Heart left ventricle (tissue), 13 donors: ENCODE measurements around the gene YOD1.

Experiments
- CTCF ChIP-seq, 12 donors: fragments of 200-600 bp; sonication (generic) in 4 of 12; IDR thresholded peaks; one replicate each; pipeline versions ENCODE4 v1.5.0 to v1.8.0; 2018 to 2022; ENCODE audit warnings: antibody characterized with exemption in 12 of 12, mild to moderate bottlenecking in 5 of 12
- POLR2A ChIP-seq, 2 donors: fragments of 450-650 bp; IDR thresholded peaks; one replicate each; pipeline ENCODE4 v1.6.1; 2017; ENCODE audit warnings: antibody characterized with exemption in 2 of 2, mild to moderate bottlenecking in 2 of 2, moderate library complexity in 2 of 2
- donor health status: ischemic (EF 13 %, LVEDD 7.1; RV severe dilation, severe dysfunction).
- donor health status: DM: no; HTN: yes; CAD: no.
- donor health status: DM: no; HTN: no; CAD: no.
- donor health status: ischemic (EF 25% LVEDD 6.9; RV normal size, moderate dysfunction).
- donor health status: ischemic (EF 25% LVEDD 5.7; RV mildly dilated, moderate dysfunction).
- donor health status: ischemic (EF 35%, LVEDD 5.7; RV mildly dilated, moderate dysfunction).
- donor health status: nonischemic (EF 11% LVEDD 7.7; RV severe dilation, severe dysfunction).
- donor health status: DM: yes; HTN: yes; CAD: no.
- donor health status: PGD.
- donor health status: ischemic (EF 29% LVEDD 5.4; RV normal size, mild dysfunction).
- donor health status: nonischemic (EF 23%, LVEDD 6.1; RV moderate dilation, normal function).

- TF ChIP-seq CTCF (IDR thresholded peaks at IDR 0.05) (no peak), POLR2A (IDR thresholded peaks at IDR 0.05) (no peak)
These were observed 3.0 kb downstream of the YOD1 start for GRCh38 chr1:207048041-207048440.
